HCEC 1CT (cell line): ENCODE measurements around the gene DPP6.
"Not testable (repeated sequence)": the region's sequence is repeated elsewhere in the genome, so short reads cannot be mapped to it uniquely, and the experiment has no call there.

Source experiments
- DNase-seq: peaks from one replicate; pipeline ENCODE4 v3.0.0-alpha.2; 2017

The DPP6 gene

DNA sequence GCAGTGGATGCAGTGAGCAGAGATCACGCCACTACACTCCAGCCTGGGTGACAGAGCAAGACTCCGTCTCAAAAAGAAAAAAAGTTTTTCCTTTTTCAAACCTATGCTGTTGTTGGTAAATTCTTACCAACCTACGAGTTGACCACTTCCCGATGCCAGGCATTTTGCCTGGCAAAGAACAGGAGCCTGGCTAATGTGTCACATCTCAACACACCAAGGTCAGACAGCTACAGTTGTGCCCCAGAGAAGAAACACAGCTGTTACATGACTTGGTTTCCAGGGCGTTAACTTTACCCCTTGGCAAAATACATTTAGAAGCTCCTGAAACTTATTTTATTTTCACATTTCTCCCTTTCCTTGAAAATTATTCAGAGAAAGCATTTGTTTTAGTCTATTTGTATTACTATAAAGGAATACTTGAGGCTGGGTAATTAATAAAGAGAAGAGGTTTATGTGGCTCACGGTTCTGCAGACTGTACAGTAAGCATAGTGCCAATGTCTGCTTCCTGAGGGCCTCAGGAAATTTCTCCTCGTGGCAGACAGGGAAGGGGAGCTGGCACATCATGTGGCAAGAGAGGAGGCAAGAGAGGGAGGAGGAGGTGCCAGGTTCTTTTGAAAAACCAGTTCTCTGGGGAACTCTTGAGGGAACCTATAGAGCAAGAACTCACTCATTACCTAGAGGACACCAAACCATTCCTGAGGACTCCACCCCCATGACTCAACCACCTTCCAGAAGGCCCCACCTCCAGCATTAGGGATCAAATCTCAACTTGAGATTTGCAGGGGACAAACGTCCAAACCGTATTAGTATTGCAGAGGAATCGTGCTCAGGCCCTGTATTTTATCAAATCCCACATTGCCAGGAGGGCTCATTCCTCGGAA lies 867.4 kb downstream of the DPP6 start:
- DNase-seq = no peak

DNA sequence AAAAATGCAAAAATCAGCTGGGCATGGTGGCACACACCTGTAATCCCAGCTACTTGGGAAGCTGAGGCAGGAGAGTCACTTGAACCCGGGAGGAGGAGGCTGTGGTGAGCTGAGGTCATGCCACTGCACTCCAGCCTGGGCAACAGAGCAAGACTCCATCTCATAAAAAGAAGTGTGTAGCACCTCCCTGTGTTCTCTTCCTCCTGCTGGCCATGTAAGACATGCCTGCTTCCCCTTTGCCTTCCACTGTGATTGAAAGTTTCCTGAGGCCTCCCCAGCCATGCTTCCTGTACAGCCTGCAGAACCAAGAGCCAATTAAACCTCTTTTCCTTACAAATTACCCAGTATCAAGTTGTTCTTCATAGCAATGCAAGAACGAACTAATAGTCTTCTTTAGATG lies 870.3 kb downstream of the DPP6 start:
- DNase-seq = not testable (repeated sequence)

DNA sequence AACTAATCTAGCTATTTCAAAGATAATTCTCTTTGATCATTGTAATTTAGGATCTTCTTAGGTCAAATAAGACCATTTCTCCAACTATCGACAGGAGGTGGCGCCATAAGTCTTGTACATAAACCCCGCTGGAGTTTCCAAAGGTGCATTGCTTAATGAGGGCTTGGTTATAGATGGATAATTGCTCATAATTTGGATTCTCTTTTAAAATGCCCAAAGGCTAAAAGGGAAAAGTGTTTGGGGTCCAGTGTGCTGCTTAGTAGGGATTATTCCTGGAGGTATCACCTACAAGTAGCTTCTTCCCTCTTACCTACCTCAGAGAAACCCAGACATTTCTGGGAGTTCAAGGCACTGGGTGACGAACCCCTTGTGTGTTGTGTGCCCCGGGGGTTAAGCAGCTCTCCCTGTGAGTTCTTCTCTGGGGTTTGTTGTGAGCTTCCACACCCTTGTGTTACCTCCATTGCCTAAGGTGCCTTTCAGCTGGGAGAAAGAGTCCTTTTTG lies 875.5 kb downstream of the DPP6 start:
- DNase-seq = peak; percentile 78

DNA sequence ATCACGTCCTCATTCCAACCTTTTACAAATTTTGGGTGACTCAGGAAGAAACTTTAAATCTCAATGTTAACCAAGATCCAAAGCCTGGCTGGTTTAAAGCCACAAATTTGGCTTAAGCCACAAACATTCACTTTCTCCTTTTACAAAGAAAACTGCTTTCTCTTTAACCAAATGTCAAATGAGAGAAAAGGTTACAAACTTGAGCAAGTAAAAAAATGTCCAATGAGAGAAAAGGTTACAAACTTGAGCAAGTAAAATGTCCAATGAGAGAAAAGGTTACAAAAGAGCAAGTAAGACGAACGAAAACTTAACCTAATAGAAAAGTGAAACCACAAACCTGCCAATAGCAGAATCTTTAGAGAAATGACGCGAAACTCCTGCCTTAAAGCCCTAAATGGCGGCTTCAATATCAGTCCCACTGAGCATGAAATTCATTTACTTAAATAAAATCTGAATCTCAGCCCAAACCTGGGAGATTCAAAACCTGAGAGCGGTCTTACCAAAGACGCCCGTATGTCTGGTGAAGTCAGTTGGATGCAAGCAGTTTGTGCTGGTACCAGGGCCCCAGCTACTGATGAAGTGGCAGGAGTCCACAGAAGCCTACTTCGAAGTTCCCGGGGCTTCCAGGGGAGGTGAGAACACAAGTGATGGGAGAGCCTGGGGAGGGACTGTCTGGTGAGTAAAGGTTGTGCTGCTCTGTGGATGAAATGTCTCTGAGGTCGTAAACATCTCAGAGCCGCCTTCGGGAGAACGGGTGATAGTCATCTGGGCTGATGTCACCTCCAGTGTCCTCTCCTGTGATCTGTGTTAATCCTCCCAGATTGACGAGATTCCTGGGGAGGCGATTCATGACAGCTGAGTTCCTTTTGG lies 876.2 kb downstream of the DPP6 start:
- peak; percentile 85 for DNase-seq

DNA sequence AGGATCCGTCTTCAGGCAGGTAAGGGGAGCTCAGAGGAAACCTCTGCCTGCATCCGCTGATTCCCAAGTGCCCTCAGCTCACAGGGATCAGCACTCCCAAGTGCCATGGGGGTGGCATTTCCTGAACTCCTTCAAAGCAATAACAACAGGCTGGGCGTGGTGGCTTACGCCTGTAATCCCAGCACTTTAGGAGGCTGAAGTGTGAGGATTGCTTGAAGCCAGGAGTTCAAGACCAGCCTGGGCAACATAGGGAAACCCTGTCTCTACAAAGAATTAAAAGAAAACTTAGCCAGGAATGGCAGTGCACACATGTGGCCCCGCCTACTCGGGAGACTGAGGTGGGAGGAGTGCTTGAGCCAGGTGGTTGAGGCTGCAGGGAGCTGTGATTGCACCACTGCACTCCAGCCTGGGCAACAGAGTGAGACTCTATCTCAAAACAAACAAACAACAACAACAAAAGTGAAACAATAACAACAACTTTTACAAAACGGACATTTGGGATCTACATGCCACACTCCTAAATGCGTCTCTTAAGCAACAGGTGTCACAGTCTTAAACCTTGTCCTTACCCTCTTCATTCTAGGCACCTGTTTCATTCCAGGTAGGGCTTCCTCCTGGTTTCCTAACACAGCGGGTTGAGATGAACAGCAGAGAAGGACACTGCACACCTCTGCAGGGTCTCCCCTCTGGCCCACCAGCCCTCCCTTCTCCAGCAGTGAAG lies 877.0 kb downstream of the DPP6 start:
- no peak for DNase-seq

DNA sequence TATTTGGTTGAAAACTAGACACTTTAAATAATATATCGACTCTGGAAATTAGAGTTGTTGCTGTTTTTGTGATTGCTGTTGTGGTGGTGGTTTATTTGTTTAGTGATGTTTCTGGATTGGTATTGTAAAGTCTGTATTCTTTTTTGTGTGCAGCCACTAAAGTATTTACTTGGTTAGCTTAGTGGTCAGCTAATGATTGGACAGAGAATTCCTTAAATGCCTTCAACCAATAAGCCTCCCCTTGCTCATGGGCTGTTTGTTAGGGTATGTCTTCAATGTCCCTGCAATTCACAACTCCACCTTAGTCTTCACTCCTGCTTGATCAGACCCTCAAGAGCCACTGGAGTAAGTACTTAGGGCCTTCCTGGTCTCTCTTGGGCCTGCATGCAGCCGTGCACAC lies 879.7 kb downstream of the DPP6 start:
- no peak for DNase-seq

DNA sequence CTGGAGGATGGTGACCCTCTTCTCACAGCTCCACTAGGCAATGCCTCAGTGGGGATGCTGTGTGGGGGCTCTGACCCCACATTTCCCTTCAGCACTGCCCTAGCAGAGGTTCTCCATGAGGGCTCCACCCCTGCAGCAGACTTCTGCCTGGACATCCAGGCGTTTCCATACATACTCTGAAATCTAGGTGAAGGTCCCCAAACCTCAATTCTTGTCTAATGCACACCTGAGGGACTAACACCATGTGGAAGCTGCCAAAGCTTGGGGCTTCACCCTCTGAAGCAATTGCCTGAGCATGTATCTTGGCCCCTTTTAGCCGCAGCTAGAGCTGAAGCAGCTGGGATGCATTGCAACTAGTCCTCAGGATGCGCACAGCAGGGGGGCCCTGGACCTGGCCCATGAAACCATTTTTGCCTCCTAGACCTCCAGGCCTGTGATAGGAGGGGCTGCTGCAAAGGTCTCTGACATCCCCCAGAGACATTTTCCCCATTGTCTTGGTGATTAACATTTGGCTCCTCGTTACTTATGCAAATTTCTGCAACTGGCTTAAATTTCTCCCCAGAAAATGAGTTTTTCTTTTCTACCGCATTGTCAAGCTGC lies 882.3 kb downstream of the DPP6 start:
- not testable (repeated sequence) for DNase-seq

DNA sequence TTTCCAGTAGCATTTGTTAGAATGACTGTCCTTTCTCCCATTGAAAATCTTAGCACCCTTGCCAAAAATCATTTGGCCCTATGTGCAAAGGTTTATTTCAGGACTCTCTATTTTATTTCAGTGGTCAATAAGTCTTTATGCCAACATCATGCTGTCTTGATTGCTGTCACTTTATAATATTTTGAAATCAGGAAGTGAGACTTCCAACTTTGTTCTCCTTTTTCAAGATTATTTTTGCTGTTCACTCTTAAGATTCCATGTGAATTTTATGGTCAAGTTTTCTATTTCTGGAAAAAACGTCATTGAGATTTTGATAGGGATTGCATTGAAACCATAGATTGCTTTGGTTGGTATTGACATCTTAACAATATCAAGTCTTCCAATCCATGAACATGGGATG lies 885.6 kb downstream of the DPP6 start:
- DNase-seq = no peak

DNA sequence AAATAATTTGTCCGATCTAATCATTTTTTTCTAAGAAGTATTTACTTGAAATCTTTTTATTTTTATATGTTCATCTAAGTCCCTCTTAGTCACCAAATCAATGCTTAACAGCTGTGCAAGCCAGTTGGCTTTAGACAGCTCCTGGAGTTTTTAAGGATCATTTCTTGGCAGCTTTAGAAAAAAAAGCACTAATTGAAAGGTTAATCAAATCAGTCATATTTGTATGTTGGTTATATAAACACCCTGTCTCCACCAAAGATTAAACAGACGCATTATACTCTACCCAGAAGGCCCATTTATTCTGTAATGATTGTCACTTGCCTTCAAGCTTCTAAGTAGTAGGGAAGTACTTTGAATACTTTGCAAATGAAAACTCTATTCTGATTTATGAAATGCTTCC lies 890.5 kb downstream of the DPP6 start:
- DNase-seq = no peak
